Smooth muscle cell (in vitro differentiated cells): ENCODE results near the gene SMPD4. TPM values are rescaled to one million over a fixed set of nuclear protein-coding genes. Genes with fewer than 3 reads are reported as not detected.

ENCODE experiments used
- DNase-seq: peaks from one replicate; lab custom pipeline; 2025; ENCODE audit not compliant: unreplicated experiment; lab: John Stamatoyannopoulos, UW
- H2AFZ ChIP-seq: fragments of 200-600 bp; sonication (generic); 2 replicates; pipeline ENCODE4 v1.6.0; 2016; ENCODE audit warnings: antibody characterized with exemption, low read depth, mild to moderate bottlenecking
- H3F3A ChIP-seq: fragments of 200-600 bp; sonication (generic); 2 replicates; pipeline ENCODE4 v1.6.0; 2017; ENCODE audit warnings: antibody characterized with exemption, low read depth
- H3K27ac ChIP-seq: fragments of 200-600 bp; sonication (generic); 2 replicates; pipeline ENCODE4 v1.5.1; 2016; ENCODE audit warnings: low read depth, mild to moderate bottlenecking
- H3K27me3 ChIP-seq: fragments of 200-600 bp; sonication (generic); 2 replicates; pipeline ENCODE4 v1.6.1; 2016; ENCODE audit warnings: low read depth, mild to moderate bottlenecking
- H3K36me3 ChIP-seq: fragments of 200-600 bp; sonication (generic); 2 replicates; pipeline ENCODE4 v1.5.1; 2016; ENCODE audit warnings: low read depth
- H3K4me1 ChIP-seq: fragments of 200-600 bp; sonication (generic); 2 replicates; pipeline ENCODE4 v1.5.1; 2016; ENCODE audit warnings: low read depth
- H3K4me2 ChIP-seq: fragments of 200-600 bp; sonication (generic); 2 replicates; pipeline ENCODE4 v1.6.0; 2016; ENCODE audit warnings: mild to moderate bottlenecking
- H3K4me3 ChIP-seq: fragments of 200-600 bp; sonication (generic); 2 replicates; pipeline ENCODE4 v1.5.1; 2016; ENCODE audit warnings: mild to moderate bottlenecking
- H3K79me2 ChIP-seq: fragments of 200-600 bp; sonication (generic); 2 replicates; pipeline ENCODE4 v1.6.0; 2016; ENCODE audit warnings: low read depth, mild to moderate bottlenecking
- H3K9ac ChIP-seq: fragments of 200-600 bp; sonication (generic); 2 replicates; pipeline ENCODE4 v1.6.0; 2016; ENCODE audit warnings: low read depth
- H3K9me3 ChIP-seq: fragments of 200-600 bp; sonication (generic); replicated peaks from 2 replicates; pipeline ENCODE4 v1.5.1; 2016; ENCODE audit warnings: low read depth
- H4K20me1 ChIP-seq: fragments of 200-600 bp; sonication (generic); 2 replicates; pipeline ENCODE4 v1.6.0; 2016; ENCODE audit warnings: low read depth
- CTCF ChIP-seq: fragments of 200-600 bp; sonication (generic); IDR thresholded peaks from 2 replicates; pipeline ENCODE4 v1.5.1; 2017; ENCODE audit warnings: borderline replicate concordance, mild to moderate bottlenecking, antibody characterized with exemption; ENCODE audit not compliant: insufficient read depth, poor library complexity, severe bottlenecking
- WGBS: methylation state at CpG from one replicate; pipeline ENCODE4 v1.1.7; 2016; ENCODE audit warnings: low lambda C conversion rate; 5-methylcytosine and 5-hydroxymethylcytosine counted together
- polyA plus RNA-seq: library from polyadenylated mRNA; unstranded; fragments of >200 nt; fragmentation: Nextera tagmentation; extraction: Ambion mirVana; gene quantifications from 2 replicates; pipeline ENCODE4 v1.2.1, GENCODE V29; 2016
- total RNA-seq: library from RNA; depleted of rRNA; stranded (reverse); fragments of >200 nt; gene quantifications from 2 replicates; pipeline ENCODE4 v1.2.3, GENCODE V29; 2014

Gene SMPD4
- total and polyA plus RNA-seq, 2 experiments from 2014 or later = 29.8 to 53.6 TPM

- Histone ChIP-seq H3F3A (no peaks in the 10 kb centered on the region), H3K27me3 (no peaks in the 10 kb centered on the region), H2AFZ (no peak overlapping the region), H3K36me3 (no peaks in the 10 kb centered on the region), H3K4me3 (no peak overlapping the region), H4K20me1 (peaks cover 13% of the 10 kb centered on the region), H3K27ac (no peak overlapping the region), H3K9me3 (no peaks in the 10 kb centered on the region), H3K79me2 (peaks cover 11% of the 10 kb centered on the region), H3K9ac (no peak overlapping the region), H3K4me2 (no peak overlapping the region), H3K4me1 (no peaks in the 10 kb centered on the region)
- 89% methylated on average over 4 of the region's 8 CpGs for WGBS
- TF ChIP-seq CTCF = no peak
- no peak for DNase-seq
Observed at GRCh38 chr2:130187268-130187667, 5.9 kb upstream of the SMPD4 start.

DNA sequence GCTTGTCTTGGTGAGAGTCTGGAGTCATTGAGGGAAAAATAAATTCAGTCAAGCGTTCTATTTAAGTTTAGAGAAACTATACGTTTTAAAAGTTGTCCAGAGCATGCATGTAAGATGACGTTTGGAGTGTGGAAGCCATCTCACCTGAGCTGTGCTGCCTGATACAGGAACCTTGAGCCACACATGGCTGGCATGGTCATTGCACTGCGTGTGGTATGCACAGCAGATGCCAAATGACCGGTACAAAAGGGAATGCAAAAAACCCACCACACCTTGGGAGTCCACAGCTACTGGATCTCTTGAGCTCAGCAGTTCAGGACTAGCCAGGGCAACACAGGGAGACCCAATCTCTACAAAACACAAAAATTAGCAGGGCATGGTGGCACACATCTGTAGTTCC is 5.0 kb upstream of the SMPD4 start:
- no peak for DNase-seq
- Histone ChIP-seq H3K27ac (no peak overlapping the region), H3K9ac (no peak overlapping the region), H3K4me1 (no peaks in the 10 kb centered on the region), H3K27me3 (no peaks in the 10 kb centered on the region), H2AFZ (no peak overlapping the region), H3K36me3 (no peaks in the 10 kb centered on the region), H3K4me2 (no peak overlapping the region), H3K9me3 (no peaks in the 10 kb centered on the region), H4K20me1 (peaks cover 13% of the 10 kb centered on the region), H3F3A (no peaks in the 10 kb centered on the region), H3K4me3 (no peak overlapping the region), H3K79me2 (peaks cover 15% of the 10 kb centered on the region)
- 97% methylated on average over 5 of the region's 5 CpGs for WGBS
- TF ChIP-seq CTCF = no peak

DNA sequence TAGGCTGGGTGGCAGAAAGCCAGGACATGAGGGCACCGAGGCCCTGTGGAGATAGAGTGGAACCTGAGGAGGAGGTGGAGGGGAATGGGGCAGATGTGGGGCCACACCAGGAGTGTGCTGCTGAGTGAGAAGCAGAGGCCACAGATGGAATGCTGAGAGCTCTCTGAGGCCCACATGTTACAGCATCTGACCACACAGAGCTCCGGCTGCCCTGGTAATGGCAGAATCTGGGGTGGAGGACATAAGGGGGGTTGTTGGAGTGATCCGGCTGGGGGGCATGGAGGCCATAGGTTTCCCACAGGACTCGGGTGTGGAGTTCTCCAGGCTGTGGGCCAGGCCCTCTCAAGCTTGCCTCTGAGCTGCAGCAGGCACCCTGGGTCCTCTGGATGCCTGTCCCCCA is 4.5 kb upstream of the SMPD4 start:
- no peaks in the 10 kb centered on the region for H3F3A ChIP-seq
- H3K79me2 ChIP-seq = peaks cover 20% of the 10 kb centered on the region
- H3K27me3 ChIP-seq = no peaks in the 10 kb centered on the region
- no peaks in the 10 kb centered on the region for H3K4me1 ChIP-seq
- no peak overlapping the region for H3K4me3 ChIP-seq
- H3K9me3 ChIP-seq = no peaks in the 10 kb centered on the region
- 89% methylated on average over 4 of the region's 4 CpGs for WGBS
- H4K20me1 ChIP-seq = peaks cover 13% of the 10 kb centered on the region
- no peak overlapping the region for H2AFZ ChIP-seq
- DNase-seq = no peak
- TF ChIP-seq CTCF = no peak
- no peak overlapping the region for H3K4me2 ChIP-seq
- no peak overlapping the region for H3K9ac ChIP-seq
- H3K27ac ChIP-seq = no peak overlapping the region
- no peaks in the 10 kb centered on the region for H3K36me3 ChIP-seq

DNA sequence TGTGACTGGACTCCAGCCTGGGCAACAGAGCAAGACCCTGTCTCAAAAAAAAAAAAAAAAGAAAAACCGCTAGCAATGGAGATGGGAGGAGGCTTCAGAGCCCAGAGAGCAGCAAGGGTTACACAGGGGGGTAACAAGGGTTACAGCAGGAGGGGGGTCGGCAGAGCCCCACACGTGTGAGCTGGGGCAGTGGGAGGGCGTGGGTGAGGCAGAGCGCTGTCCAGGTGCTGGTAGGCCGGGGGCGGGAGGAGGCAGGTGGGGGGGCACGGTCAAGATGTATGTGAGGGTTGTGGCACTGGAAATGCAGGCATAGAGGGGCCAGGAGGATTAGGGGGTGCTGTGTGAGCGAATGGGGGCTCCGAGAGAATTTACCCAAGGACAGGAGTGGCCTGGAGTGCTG is 4.0 kb upstream of the SMPD4 start:
- no peak for TF ChIP-seq CTCF
- peaks cover 2% of the 10 kb centered on the region for H3K4me1 ChIP-seq
- no peak overlapping the region for H3K27ac ChIP-seq
- 100% methylated on average over 9 of the region's 10 CpGs for WGBS
- no peak for DNase-seq
- no peak overlapping the region for H3K9ac ChIP-seq
- H2AFZ ChIP-seq = no peak overlapping the region
- H3F3A ChIP-seq = no peaks in the 10 kb centered on the region
- H4K20me1 ChIP-seq = peaks cover 13% of the 10 kb centered on the region
- H3K9me3 ChIP-seq = no peaks in the 10 kb centered on the region
- H3K27me3 ChIP-seq = no peaks in the 10 kb centered on the region
- no peak overlapping the region for H3K4me2 ChIP-seq
- H3K79me2 ChIP-seq = peaks cover 24% of the 10 kb centered on the region
- H3K36me3 ChIP-seq = no peaks in the 10 kb centered on the region
- H3K4me3 ChIP-seq = no peak overlapping the region
